NT2/D1 (cell line): ENCODE results near the gene SLC35F3.

Experiments used
- DNase-seq: peaks from one replicate; pipeline ENCODE4 v3.0.0-alpha.2; 2011; ENCODE audit warnings: low read depth, low spot score
- H3K27me3 ChIP-seq: 2 replicates; pipeline ENCODE4 v1.6.0; 2011; ENCODE audit warnings: mild to moderate bottlenecking; ENCODE audit not compliant: insufficient read length, insufficient read depth
- H3K36me3 ChIP-seq: 2 replicates; pipeline ENCODE4 v1.6.1; 2011; ENCODE audit warnings: mild to moderate bottlenecking, low read length, mixed read lengths; ENCODE audit not compliant: insufficient read depth, insufficient read length
- H3K4me1 ChIP-seq: 2 replicates; pipeline ENCODE4 v1.5.1; 2011; ENCODE audit not compliant: insufficient read depth, insufficient read length
- H3K4me3 ChIP-seq: 2 replicates; pipeline ENCODE4 v1.5.1; 2011; ENCODE audit warnings: low read depth; ENCODE audit not compliant: insufficient read length
- H3K9ac ChIP-seq: 2 replicates; pipeline ENCODE4 v1.6.0; 2011; ENCODE audit warnings: low read depth; ENCODE audit not compliant: insufficient read length
- H3K9me3 ChIP-seq: 2 replicates; pipeline ENCODE4 v1.5.1; 2011; ENCODE audit warnings: mild to moderate bottlenecking, low read length; ENCODE audit not compliant: insufficient read depth
- SUZ12 ChIP-seq: IDR thresholded peaks from 2 replicates; pipeline ENCODE4 v1.6.1; 2011; ENCODE audit not compliant: insufficient read length, insufficient read depth; ENCODE audit errors: extremely low read depth
- YY1 ChIP-seq: IDR thresholded peaks from 2 replicates; pipeline ENCODE4 v1.6.1; 2011; ENCODE audit not compliant: insufficient read length, insufficient read depth
- ZNF274 ChIP-seq: IDR thresholded peaks from 2 replicates; pipeline ENCODE4 v1.6.1; 2011; ENCODE audit warnings: mild to moderate bottlenecking, low read depth, low read length

The SLC35F3 gene

DNA sequence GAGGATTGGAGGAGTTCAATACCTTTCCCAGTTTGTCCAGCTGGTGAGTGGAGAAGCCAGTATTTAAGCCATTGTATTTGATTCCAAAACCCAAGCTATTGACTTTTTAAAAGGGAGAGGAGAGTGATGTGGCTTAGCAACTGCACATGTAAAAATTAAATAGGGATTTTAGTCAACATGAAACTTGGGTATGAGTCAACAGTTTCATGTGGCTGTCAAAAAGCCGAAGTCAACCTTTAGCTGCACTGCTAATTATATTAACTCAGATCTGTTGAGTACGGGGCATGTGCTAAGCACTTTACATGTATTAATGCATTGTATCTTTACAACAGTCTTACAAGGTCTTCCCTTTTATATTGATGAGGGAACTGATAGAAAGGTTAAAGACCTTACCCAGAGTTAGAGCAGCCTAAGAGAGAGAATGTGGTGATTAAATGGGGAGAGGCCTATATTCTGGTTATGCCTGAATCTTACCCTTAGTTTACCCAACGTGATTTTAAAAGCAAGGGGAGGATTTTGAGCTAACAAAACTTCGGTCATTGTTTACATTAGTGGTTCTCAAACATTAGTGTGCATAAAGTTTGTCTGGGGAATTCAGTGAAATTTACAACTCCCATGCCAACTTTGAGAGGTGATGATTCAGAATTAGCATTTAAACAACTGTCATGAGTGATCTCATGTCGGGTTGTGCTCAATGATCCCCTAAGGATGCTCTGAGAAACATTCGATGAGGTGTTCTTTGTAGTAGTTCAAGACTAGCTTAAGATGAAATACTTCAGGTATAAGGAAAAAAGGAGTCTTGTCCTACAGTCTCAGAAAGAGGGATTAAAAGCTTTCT lies 6.9 kb upstream of the SLC35F3 start:
- H3K36me3 ChIP-seq, result no peaks in the 10 kb centered on the region
- peaks cover 4% of the 10 kb centered on the region for H3K27me3 ChIP-seq
- no peak overlapping the region for H3K9ac ChIP-seq
- no peak overlapping the region for H3K4me3 ChIP-seq
- TF ChIP-seq SUZ12 (no peak), ZNF274 (no peak), YY1 (no peak)
- no peaks in the 10 kb centered on the region for H3K4me1 ChIP-seq
- H3K9me3 ChIP-seq, result peaks cover 9% of the 10 kb centered on the region; the same call in 1 of the 2 replicates
- DNase-seq, result no peak

DNA sequence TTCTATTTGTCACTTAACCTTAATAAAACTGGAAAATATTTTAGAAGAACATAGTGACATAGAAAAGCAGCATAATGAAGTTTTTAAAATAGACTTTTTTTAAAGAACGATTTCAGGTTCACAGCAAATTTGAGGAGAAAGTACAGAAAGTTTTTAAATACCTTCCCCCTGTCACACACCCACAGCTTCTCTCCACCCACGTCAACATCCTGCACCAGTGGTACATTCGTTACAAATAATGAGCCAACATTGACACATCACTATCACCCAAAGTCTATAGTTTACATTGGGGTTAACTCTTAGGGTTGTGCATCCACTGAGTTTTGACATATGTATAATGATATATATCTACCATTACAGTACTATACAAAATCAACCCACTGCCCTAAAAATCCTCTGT lies 3.0 kb upstream of the SLC35F3 start:
- H3K36me3 ChIP-seq, result no peaks in the 10 kb centered on the region
- H3K27me3 ChIP-seq, result peaks cover 39% of the 10 kb centered on the region

DNA sequence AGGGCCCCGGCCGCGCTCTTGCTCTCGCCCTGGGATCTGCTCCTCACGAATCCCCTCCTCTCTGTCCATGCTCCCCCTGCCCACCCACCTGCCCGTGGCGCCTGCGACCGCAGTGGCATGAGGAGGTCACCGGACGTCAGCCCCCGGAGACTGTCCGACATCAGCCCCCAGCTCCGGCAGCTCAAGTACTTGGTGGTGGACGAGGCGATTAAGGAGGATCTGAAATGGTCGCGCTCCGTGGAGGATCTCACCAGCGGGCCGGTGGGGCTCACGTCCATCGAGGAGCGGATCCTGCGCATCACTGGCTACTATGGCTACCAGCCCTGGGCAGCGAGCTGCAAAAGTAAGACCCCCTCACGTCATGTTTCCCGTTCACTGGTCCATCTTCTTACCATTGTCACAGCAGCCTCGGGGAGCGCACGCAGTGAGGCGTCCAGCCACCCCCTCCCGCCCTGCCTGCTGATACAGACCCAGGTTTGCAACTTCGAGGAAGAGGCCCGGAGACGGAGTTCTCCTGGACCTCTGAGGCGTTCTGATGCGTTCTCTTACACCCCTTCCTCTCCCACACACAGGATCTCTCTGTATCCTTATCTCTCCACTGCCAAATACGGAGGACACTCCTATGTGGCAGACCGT lies 1.1 kb downstream of the SLC35F3 start:
- H3K4me1 ChIP-seq, result peaks cover 3% of the 10 kb centered on the region
- TF ChIP-seq SUZ12 (no peak), YY1 (no peak), ZNF274 (no peak)
- H3K9me3 ChIP-seq, result no peaks in the 10 kb centered on the region
- peaks cover 40% of the 10 kb centered on the region for H3K27me3 ChIP-seq
- H3K36me3 ChIP-seq, result no peaks in the 10 kb centered on the region
- H3K9ac ChIP-seq, result peak overlapping the region; percentile 86
- H3K4me3 ChIP-seq, result peak overlapping the region; percentile 68
- no peak for DNase-seq

More for the DNA sequence above, 3.0 kb upstream of the SLC35F3 start:
- TF ChIP-seq YY1, result no peak
- TF ChIP-seq SUZ12, result no peak
- TF ChIP-seq ZNF274, result no peak
- H3K4me1 ChIP-seq, result peaks cover 3% of the 10 kb centered on the region
- no peak for DNase-seq
- no peak overlapping the region for H3K9ac ChIP-seq
- no peak overlapping the region for H3K4me3 ChIP-seq
- no peaks in the 10 kb centered on the region for H3K9me3 ChIP-seq

DNA sequence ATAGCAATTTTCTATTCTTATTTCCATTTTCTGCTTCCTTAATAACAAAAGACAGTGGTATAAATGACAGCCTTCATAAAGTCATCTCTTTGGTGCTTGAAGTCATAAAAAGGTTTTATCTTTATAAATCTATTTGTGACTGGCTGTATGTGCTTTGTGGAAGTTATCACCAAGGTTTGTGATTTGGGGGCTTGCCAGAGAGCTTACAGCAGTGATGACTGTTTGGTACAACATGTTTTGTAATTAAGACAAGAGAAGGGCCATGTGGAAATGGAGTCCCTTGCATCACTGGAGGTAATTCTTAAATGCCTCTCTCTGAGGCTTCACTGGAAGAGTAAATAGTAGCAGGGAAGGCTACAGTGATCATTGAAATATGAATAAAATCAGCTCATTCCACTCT lies 2.7 kb downstream of the SLC35F3 start:
- no peak for TF ChIP-seq SUZ12
- no peak for TF ChIP-seq ZNF274
- no peak for TF ChIP-seq YY1
- peaks cover 3% of the 10 kb centered on the region for H3K4me1 ChIP-seq
- DNase-seq, result no peak
- no peaks in the 10 kb centered on the region for H3K36me3 ChIP-seq
- H3K9me3 ChIP-seq, result no peaks in the 10 kb centered on the region
- peaks cover 35% of the 10 kb centered on the region for H3K27me3 ChIP-seq
- H3K4me3 ChIP-seq, result no peak overlapping the region
- no peak overlapping the region for H3K9ac ChIP-seq

DNA sequence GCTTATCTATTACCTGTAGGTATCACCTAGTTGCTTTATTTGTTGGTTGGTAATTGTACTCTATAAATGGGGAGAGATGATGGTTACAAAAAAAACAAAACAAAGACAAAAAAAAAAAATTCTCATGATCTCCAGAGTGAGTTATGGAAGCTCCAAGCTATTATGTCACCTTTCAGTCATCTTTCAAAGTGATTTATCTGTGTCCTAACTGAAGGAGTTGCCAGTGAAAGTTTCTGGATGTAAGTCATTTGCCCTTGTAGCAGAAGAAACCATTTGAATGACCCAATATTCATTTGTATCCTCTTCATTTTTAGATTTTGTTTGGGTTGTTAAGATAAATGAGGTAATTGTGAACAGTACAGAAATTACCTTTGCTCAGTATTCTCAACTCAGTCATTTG lies 3.6 kb downstream of the SLC35F3 start:
- Histone ChIP-seq H3K27me3 (peaks cover 32% of the 10 kb centered on the region), H3K4me3 (no peak overlapping the region), H3K4me1 (peaks cover 3% of the 10 kb centered on the region)

DNA sequence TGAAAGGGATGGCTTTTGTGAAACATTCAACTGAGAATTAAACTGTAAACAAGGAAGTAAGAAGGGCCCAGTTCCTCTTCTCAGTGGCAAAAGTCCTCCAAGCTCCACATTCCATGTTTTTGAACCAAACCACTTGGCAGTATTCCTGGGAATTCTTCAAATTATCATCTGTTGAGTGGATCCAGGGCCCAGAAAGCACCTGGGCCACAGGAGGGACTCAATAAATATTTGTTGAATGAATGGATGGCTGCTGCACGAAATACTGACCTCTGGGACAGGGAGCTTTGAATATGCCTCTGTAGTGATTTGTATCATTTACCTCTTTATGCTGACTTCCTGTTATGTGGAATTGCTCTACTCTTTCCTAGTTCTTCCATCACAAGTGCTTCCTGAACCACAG lies 4.7 kb downstream of the SLC35F3 start:
- Histone ChIP-seq H3K9me3 (no peaks in the 10 kb centered on the region), H3K27me3 (peaks cover 21% of the 10 kb centered on the region), H3K9ac (no peak overlapping the region), H3K4me1 (peaks cover 3% of the 10 kb centered on the region), H3K4me3 (no peak overlapping the region), H3K36me3 (no peaks in the 10 kb centered on the region)
- no peak for TF ChIP-seq YY1
- TF ChIP-seq ZNF274, result no peak
- no peak for TF ChIP-seq SUZ12
- DNase-seq, result no peak

More for the DNA sequence above, 3.6 kb downstream of the SLC35F3 start:
- no peaks in the 10 kb centered on the region for H3K36me3 ChIP-seq
- H3K9me3 ChIP-seq, result no peaks in the 10 kb centered on the region
- no peak overlapping the region for H3K9ac ChIP-seq
- no peak for TF ChIP-seq ZNF274
- no peak for TF ChIP-seq YY1
- DNase-seq, result no peak

DNA sequence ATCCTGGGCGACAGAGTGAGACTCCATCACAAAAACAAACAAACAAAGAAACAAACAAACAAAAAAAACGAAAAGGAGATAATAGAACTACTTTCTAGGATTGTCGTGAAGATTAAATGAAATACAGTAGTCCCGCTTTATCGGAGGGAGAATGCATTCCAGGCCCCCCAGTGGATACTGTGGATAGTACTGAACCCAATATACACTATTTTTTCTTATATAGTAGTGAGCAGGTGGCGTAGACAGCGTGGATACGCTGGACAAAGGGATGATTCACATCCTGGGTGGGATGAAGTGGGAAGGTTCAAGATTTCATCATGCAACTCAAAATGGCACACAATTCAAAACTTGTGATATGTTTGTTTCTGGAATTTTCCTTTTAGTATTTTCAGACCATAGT lies 8.0 kb downstream of the SLC35F3 start:
- no peak for DNase-seq
- H3K27me3 ChIP-seq, result no peaks in the 10 kb centered on the region
- H3K9ac ChIP-seq, result no peak overlapping the region
- no peaks in the 10 kb centered on the region for H3K4me1 ChIP-seq
- H3K9me3 ChIP-seq, result no peaks in the 10 kb centered on the region; the same call in 1 of the 2 replicates
- TF ChIP-seq SUZ12 (no peak), YY1 (no peak), ZNF274 (no peak)
- no peak overlapping the region for H3K4me3 ChIP-seq
- no peaks in the 10 kb centered on the region for H3K36me3 ChIP-seq
